ENCODE measurements around the gene HIVEP3.

HIVEP3 gene

GRCh38 chr1:41533016-41533730 is 385.5 kb downstream of the HIVEP3 start:
- no peak for DNase-seq (ENCODE audit: low spot score)
- Mint-ChIP-seq H3K9me3 (peaks cover 6% of the 10 kb centered on the region), H3K27me3 (ENCODE audit: low read depth) (no peaks in the 10 kb centered on the region), H3K4me1 (ENCODE audit: low read depth) (no peaks in the 10 kb centered on the region), H3K27ac (no peak overlapping the region), H3K36me3 (ENCODE audit: low read depth) (peaks cover 33% of the 10 kb centered on the region), H3K4me3 (no peak overlapping the region)

GRCh38 chr1:41532206-41532975 is 386.3 kb downstream of the HIVEP3 start:
- Mint-ChIP-seq H3K4me3 (no peak overlapping the region), H3K27me3 (ENCODE audit: low read depth) (no peaks in the 10 kb centered on the region), H3K27ac (no peak overlapping the region), H3K4me1 (ENCODE audit: low read depth) (no peaks in the 10 kb centered on the region), H3K36me3 (ENCODE audit: low read depth) (peaks cover 33% of the 10 kb centered on the region), H3K9me3 (peaks cover 6% of the 10 kb centered on the region)
- no peak for DNase-seq (ENCODE audit: low spot score)

- Mint-ChIP-seq H3K4me3 (no peak overlapping the region), H3K4me1 (ENCODE audit: low read depth) (no peaks in the 10 kb centered on the region), H3K9me3 (peaks cover 6% of the 10 kb centered on the region)
Observed at GRCh38 chr1:41530411-41530810, 388.3 kb downstream of the HIVEP3 start.

GRCh38 chr1:41529621-41530395 is 388.9 kb downstream of the HIVEP3 start:
- no peak overlapping the region for H3K4me3 Mint-ChIP-seq
- H3K36me3 Mint-ChIP-seq (ENCODE audit: low read depth), result peaks cover 17% of the 10 kb centered on the region
- H3K9me3 Mint-ChIP-seq, result peaks cover 6% of the 10 kb centered on the region
- H3K27me3 Mint-ChIP-seq (ENCODE audit: low read depth), result no peaks in the 10 kb centered on the region
- DNase-seq (ENCODE audit: low spot score), result no peak
- no peaks in the 10 kb centered on the region for H3K4me1 Mint-ChIP-seq (ENCODE audit: low read depth)
- H3K27ac Mint-ChIP-seq, result no peak overlapping the region

More at GRCh38 chr1:41530411-41530810, 388.3 kb downstream of the HIVEP3 start:
- H3K27me3 Mint-ChIP-seq (ENCODE audit: low read depth), result no peaks in the 10 kb centered on the region
- DNase-seq (ENCODE audit: low spot score), result no peak
- no peak overlapping the region for H3K27ac Mint-ChIP-seq
- peaks cover 21% of the 10 kb centered on the region for H3K36me3 Mint-ChIP-seq (ENCODE audit: low read depth)

GRCh38 chr1:41528726-41529605 is 389.8 kb downstream of the HIVEP3 start:
- no peaks in the 10 kb centered on the region for H3K4me1 Mint-ChIP-seq (ENCODE audit: low read depth)

GRCh38 chr1:41528106-41528505 is 390.6 kb downstream of the HIVEP3 start:
- DNase-seq (ENCODE audit: low spot score), result no peak
- peaks cover 15% of the 10 kb centered on the region for H3K36me3 Mint-ChIP-seq (ENCODE audit: low read depth)
- H3K4me3 Mint-ChIP-seq, result no peak overlapping the region
- H3K27ac Mint-ChIP-seq, result no peak overlapping the region
- H3K9me3 Mint-ChIP-seq, result peaks cover 6% of the 10 kb centered on the region
- no peaks in the 10 kb centered on the region for H3K4me1 Mint-ChIP-seq (ENCODE audit: low read depth)
- H3K27me3 Mint-ChIP-seq (ENCODE audit: low read depth), result no peaks in the 10 kb centered on the region

More at GRCh38 chr1:41528726-41529605, 389.8 kb downstream of the HIVEP3 start:
- Mint-ChIP-seq H3K27me3 (ENCODE audit: low read depth) (no peaks in the 10 kb centered on the region), H3K4me3 (no peak overlapping the region), H3K36me3 (ENCODE audit: low read depth) (peaks cover 17% of the 10 kb centered on the region), H3K9me3 (peaks cover 6% of the 10 kb centered on the region), H3K27ac (peak overlapping the region; percentile 36)
- no peak for DNase-seq (ENCODE audit: low spot score)

DNA sequence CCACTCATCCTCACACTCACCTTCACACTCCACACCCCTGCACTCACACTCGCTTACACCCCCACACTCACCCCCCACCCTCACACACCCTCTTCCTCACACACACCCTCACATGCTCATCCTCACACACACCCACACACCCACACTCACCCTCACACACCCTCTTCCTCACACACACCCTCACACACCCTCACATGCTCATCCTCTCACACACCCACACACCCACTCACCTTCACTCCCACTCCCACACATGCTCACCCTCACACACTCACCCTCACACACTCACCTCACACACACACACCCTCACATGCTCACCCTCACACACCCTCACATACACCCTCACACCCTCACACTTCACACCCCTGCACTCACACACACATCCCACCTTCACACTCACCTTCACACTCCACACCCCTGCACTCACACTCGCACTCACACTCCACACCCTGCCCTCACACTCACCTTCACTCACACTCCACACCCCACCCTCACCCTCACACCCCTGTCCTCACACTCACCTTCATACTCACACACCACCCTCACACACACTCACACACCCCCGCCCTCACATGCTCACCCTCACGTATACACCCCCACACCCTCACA is 391.7 kb downstream of the HIVEP3 start:
- DNase-seq (ENCODE audit: low spot score), result no peak
- Mint-ChIP-seq H3K9me3 (peaks cover 6% of the 10 kb centered on the region), H3K27ac (peak overlapping the region; percentile 26), H3K4me1 (ENCODE audit: low read depth) (no peaks in the 10 kb centered on the region), H3K36me3 (ENCODE audit: low read depth) (peaks cover 13% of the 10 kb centered on the region), H3K27me3 (ENCODE audit: low read depth) (no peaks in the 10 kb centered on the region), H3K4me3 (no peak overlapping the region)

DNA sequence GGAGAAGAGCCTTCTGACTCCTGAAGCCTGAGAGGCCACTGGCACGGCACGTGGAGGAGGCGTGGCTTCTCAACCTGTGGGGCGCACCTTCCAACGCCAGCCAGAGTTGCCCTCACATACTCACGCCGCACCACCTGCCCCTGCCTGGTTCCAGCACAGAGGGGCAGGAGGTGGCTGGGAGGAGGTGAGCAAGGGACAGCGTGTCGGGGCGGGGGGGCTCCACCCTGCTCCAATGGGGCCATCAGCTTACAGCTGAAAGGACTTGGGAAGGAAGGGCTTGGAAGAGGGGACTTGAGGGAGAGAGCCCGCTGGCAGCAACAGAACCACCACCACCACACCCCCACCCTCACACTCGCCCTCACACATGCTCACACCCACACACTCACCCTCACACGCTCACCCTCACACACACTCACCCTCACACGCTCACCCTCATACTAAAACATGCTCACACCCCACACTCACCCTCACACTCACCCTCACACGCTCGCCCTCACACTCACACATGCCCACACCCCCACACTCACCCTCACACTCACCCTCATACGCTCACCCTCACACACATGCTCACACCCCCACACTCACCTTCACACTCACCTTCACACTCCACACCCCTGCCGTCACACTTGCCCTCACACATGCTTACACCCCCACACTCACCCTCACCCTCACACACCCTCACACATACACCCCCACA is 392.7 kb downstream of the HIVEP3 start:
- Mint-ChIP-seq H3K36me3 (ENCODE audit: low read depth) (peaks cover 11% of the 10 kb centered on the region), H3K4me3 (no peak overlapping the region), H3K9me3 (peaks cover 6% of the 10 kb centered on the region), H3K27ac (no peak overlapping the region), H3K27me3 (ENCODE audit: low read depth) (no peaks in the 10 kb centered on the region), H3K4me1 (ENCODE audit: low read depth) (no peaks in the 10 kb centered on the region)
- no peak for DNase-seq (ENCODE audit: low spot score)

DNA sequence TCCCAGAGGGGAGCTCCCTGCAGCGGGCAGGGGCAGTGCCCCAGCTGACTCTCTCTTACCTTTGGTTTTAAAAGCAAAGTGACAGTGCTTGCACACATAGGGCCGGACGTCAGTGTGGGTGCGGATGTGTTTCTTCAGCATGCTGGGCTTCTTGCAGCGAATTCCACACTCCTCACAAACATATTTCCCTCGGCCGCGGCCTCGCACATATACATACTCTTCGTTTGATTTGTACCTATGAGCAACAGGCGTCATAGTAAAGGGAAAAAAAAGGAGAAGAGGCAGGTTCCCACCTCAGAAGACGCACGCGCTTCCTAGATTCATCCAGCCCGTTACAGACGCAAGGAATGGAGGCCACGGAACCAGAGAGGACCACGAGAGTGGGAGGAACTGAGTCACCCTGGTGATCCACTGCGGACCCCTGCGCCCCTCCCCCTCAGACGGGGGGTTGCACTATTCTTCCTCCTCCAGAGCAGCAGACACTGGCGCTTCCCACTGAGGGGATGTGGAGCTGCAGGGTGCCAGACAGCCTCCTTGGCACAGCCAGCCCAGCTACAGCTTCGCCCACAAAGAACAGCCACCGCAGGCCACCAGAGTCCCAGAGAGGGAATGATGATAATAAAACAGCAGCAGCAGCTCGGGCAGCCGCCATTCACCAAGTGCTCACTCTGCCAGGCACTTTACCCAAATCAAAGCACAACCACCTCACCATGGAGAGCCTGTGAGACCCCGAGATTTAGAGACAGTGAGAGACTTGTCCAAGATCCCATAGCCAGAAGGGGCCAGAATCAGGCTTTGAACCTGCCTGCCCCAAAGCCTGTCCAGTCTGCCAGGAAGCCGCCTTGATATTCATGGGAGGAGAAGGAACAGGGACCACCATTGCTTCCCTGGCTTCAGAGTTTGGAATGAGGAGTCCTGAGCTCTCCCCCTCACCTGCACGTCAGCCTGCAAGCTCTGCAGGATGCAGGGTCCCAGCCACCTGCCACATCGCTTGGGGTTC is 393.7 kb downstream of the HIVEP3 start:
- DNase-seq (ENCODE audit: low spot score), result no peak
- Mint-ChIP-seq H3K27ac (no peak overlapping the region), H3K4me1 (ENCODE audit: low read depth) (no peaks in the 10 kb centered on the region), H3K9me3 (peaks cover 5% of the 10 kb centered on the region), H3K4me3 (no peak overlapping the region), H3K36me3 (ENCODE audit: low read depth) (peaks cover 6% of the 10 kb centered on the region), H3K27me3 (ENCODE audit: low read depth) (no peaks in the 10 kb centered on the region)

GRCh38 chr1:41523949-41524675 is 394.6 kb downstream of the HIVEP3 start:
- Mint-ChIP-seq H3K36me3 (ENCODE audit: low read depth) (peaks cover 3% of the 10 kb centered on the region), H3K27ac (no peak overlapping the region), H3K9me3 (no peaks in the 10 kb centered on the region), H3K4me3 (no peak overlapping the region), H3K27me3 (ENCODE audit: low read depth) (no peaks in the 10 kb centered on the region), H3K4me1 (ENCODE audit: low read depth) (no peaks in the 10 kb centered on the region)
- no peak for DNase-seq (ENCODE audit: low spot score)

DNA sequence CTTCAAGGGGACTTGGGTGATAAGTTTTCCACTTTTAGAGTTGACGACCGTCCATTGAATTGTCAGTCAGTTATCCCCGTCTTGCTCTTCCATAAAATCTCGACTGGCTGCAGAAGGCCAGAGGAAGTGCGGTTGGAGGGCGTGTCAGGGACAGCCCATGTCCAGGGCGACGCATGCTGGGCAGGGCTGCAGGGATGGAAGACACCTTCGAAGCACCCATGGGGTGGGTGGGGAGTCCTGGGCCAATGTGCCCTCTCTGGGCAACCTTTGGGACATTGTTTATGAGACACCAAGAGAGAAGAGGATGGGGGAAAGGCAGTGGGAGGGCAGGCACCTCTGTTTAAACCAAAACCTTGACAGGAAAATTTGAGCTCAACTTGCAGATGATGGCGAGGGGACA is 395.7 kb downstream of the HIVEP3 start:
- Mint-ChIP-seq H3K4me1 (ENCODE audit: low read depth) (no peaks in the 10 kb centered on the region), H3K4me3 (no peak overlapping the region), H3K27ac (no peak overlapping the region), H3K36me3 (ENCODE audit: low read depth) (peaks cover 4% of the 10 kb centered on the region), H3K27me3 (ENCODE audit: low read depth) (no peaks in the 10 kb centered on the region), H3K9me3 (no peaks in the 10 kb centered on the region)
- DNase-seq (ENCODE audit: low spot score), result no peak

All from T-helper 2 cell treated with Interferon-gamma antibody and Interleukin-4, amounts not matched to agents 5 μg/mL and 100 μg/mL, for 36 hours (primary cell).